ENCODE measurements around the gene GSK3B. TPM values are rescaled to one million over a fixed set of nuclear protein-coding genes. Genes with fewer than 3 reads are reported as not detected.
"Not testable (repeated sequence)": the region's sequence is repeated elsewhere in the genome, so short reads cannot be mapped to it uniquely, and the experiment has no call there.

The GSK3B gene
- total and polyA plus RNA-seq, 2 donors (not counting 3 experiments of a cell fraction or from before 2014, with no cell fraction given), result 22.1 to 50.1 TPM

DNA sequence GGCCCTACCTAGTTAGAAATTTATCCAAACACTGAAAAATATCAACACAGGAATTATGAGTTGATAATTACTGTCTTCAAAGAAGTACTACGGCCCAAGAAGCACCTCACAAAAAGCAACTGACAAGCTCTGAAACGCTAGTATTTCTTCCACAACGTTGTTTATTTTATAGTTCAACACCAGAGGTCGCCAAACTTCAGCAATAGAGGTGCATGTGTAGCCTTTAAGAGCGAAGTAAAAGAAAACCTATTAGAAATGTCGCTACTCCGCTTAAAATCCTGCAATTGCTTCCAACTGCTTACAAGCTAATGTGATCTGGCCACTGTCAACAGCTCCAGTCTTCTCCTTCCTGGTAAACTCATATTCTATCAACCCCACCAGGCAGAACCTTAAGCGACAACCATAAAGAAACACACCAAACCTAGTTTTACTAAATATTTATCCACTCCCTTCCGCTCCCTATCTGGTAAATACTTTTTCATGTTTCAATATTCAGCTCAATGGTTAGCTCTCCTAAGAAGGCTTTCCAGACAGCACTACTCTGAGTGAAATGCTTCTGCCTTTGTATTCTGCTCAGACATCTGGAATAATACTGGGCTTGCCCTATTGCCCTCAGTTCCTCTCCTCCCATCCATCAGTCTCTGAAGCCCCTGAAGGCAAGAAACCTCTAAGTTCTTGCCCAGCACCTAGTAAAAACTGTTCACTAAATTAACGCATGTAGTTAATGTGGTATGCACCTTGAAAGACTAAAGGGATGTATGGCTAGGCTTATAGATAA, 202.1 kb downstream of the GSK3B start:
- no peak for TF ChIP-seq JUN (IDR thresholded peaks at IDR 0.05; ENCODE audit: borderline replicate concordance, insufficient read depth, insufficient read length, low read depth)
- TF ChIP-seq, protein P1, sequence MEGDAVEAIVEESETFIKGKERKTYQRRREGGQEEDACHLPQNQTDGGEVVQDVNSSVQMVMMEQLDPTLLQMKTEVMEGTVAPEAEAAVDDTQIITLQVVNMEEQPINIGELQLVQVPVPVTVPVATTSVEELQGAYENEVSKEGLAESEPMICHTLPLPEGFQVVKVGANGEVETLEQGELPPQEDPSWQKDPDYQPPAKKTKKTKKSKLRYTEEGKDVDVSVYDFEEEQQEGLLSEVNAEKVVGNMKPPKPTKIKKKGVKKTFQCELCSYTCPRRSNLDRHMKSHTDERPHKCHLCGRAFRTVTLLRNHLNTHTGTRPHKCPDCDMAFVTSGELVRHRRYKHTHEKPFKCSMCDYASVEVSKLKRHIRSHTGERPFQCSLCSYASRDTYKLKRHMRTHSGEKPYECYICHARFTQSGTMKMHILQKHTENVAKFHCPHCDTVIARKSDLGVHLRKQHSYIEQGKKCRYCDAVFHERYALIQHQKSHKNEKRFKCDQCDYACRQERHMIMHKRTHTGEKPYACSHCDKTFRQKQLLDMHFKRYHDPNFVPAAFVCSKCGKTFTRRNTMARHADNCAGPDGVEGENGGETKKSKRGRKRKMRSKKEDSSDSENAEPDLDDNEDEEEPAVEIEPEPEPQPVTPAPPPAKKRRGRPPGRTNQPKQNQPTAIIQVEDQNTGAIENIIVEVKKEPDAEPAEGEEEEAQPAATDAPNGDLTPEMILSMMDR (IDR thresholded peaks at IDR 0.05; ENCODE audit: extremely low read depth in 1 of 2, insufficient read depth in 1 of 2, low read depth in 1 of 2, low read length in 2 of 2), result peak; percentile 45 to 66
- no peak overlapping the region for H2AFZ ChIP-seq (ENCODE audit: low read depth, low read length)
- DNase-seq (ENCODE audit: low read depth, low spot score) (peak; percentile 80), FAIRE-seq (peak; percentile 77)
- H3K79me2 ChIP-seq (ENCODE audit: control insufficient read depth, insufficient read depth, low read length), result no peaks in the 10 kb centered on the region
- dilution Hi-C loops (cut with MboI; ENCODE audit: extremely low pct_ligation_motif_present, low sequenced_read_pairs), result no loop called here
- H3K4me1 ChIP-seq (ENCODE audit: control insufficient read depth, extremely low read depth, insufficient read depth, low read length), result peaks cover 4% of the 10 kb centered on the region
- CTCF ChIA-PET, result interaction anchor here (0.6 to 3.0 kb wide), 52 partner anchors 9 to 667 kb away, joined by 3 to 33 read pairs (median 5); no protein-coding TSS in a partner anchor
- no peaks in the 10 kb centered on the region for H3K27me3 ChIP-seq (ENCODE audit: control insufficient read depth in 2 of 2, insufficient read depth in 2 of 2, low read length in 2 of 2)
- intact Hi-C loops (cut with micrococcal nuclease), result loop anchor here (1.0 to 5.0 kb wide), 6 partner anchors 203 to 666 kb away; no protein-coding TSS in a partner anchor
- no peaks in the 10 kb centered on the region for H3K36me3 ChIP-seq (ENCODE audit: control insufficient read depth in 2 of 2, extremely low read depth in 1 of 2, insufficient read depth in 2 of 2, low read length in 2 of 2)
- peak overlapping the region; percentile 42 for H3K4me2 ChIP-seq (ENCODE audit: insufficient read depth, low read length)
- H3K9me3 ChIP-seq (replicated peaks; ENCODE audit: control insufficient read depth, insufficient read depth, low read length), result no peaks in the 10 kb centered on the region
- no peaks in the 10 kb centered on the region for H4K20me1 ChIP-seq (replicated peaks; ENCODE audit: control insufficient read depth, extremely low read depth, insufficient read depth, low read length)
- no peaks in the 10 kb centered on the region for H3K9me1 ChIP-seq (replicated peaks; ENCODE audit: control insufficient read depth, extremely low read depth, insufficient read depth, low read length)
- H3K4me3 ChIP-seq (replicated peaks in 1 of 3; ENCODE audit: insufficient read depth in 1 of 3, low read depth in 1 of 3, low read length in 3 of 3), result no peak overlapping the region
- H3K27ac ChIP-seq (ENCODE audit: insufficient read depth, low read depth, low read length), result no peak overlapping the region
- POLR2A ChIA-PET, result interaction anchor here (1.5 kb wide), 1 partner anchor 203 kb away, joined by 8 read pairs; no protein-coding TSS in a partner anchor
- H3K9ac ChIP-seq (replicated peaks; ENCODE audit: extremely low read depth, insufficient read depth, low read length), result no peak overlapping the region
- no TSS peak for BruUV-seq (replicated peaks)

DNA sequence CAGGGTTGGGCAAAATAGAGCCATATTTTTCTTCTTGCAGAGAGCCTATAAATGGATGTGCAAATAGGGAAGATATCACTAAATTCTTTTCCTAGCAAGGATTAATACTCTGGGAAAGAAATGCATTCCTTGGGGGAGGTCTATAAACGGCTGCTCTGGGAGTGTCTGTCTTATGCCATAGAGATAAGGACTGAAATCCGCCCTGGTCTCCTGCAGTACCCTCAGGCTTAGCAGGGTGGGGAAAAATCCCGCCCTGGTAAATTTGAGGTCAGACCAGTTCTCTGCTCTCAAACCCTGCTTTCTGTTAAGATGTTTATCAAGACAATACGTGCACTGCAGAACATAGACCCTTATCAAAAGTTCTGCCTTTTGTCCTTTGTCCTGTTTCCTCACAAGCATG, 205.6 kb downstream of the GSK3B start:
- dilution Hi-C loops (cut with MboI; ENCODE audit: extremely low pct_ligation_motif_present, low sequenced_read_pairs); H3K4me2 ChIP-seq (ENCODE audit: insufficient read depth, low read length); H3K27ac ChIP-seq (ENCODE audit: insufficient read depth, low read depth, low read length); CTCF ChIA-PET; DNase-seq (ENCODE audit: low read depth, low spot score); H2AFZ ChIP-seq (ENCODE audit: low read depth, low read length); FAIRE-seq; POLR2A ChIA-PET; H4K20me1 ChIP-seq (replicated peaks; ENCODE audit: control insufficient read depth, extremely low read depth, insufficient read depth, low read length); H3K79me2 ChIP-seq (ENCODE audit: control insufficient read depth, insufficient read depth, low read length); H3K36me3 ChIP-seq (ENCODE audit: control insufficient read depth in 2 of 2, extremely low read depth in 1 of 2, insufficient read depth in 2 of 2, low read length in 2 of 2); H3K9me1 ChIP-seq (replicated peaks; ENCODE audit: control insufficient read depth, extremely low read depth, insufficient read depth, low read length); H3K9ac ChIP-seq (replicated peaks; ENCODE audit: extremely low read depth, insufficient read depth, low read length); H3K4me3 ChIP-seq (replicated peaks in 1 of 3; ENCODE audit: insufficient read depth in 1 of 3, low read depth in 1 of 3, low read length in 3 of 3); H3K4me1 ChIP-seq (ENCODE audit: control insufficient read depth, extremely low read depth, insufficient read depth, low read length); intact Hi-C loops (cut with micrococcal nuclease); H3K27me3 ChIP-seq (ENCODE audit: control insufficient read depth in 2 of 2, insufficient read depth in 2 of 2, low read length in 2 of 2); H3K9me3 ChIP-seq (replicated peaks; ENCODE audit: control insufficient read depth, insufficient read depth, low read length); BruUV-seq (replicated peaks): not testable (repeated sequence)
